Thoracic aorta (tissue), 2 donors: ENCODE results near the gene MAML3. TPM values are rescaled to one million over a fixed set of nuclear protein-coding genes. Genes with fewer than 3 reads are reported as not detected.

Source experiments
- ATAC-seq: fragments of 150-250 bp; one replicate; pipeline ENCODE4 v1.8.0; 2017; ENCODE audit warnings: low read depth; ENCODE audit not compliant: insufficient number of reproducible peaks, low FRiP score
- DNase-seq: peaks from one replicate; pipeline ENCODE4 v3.0.0-alpha.2; 2020; ENCODE audit warnings: low spot score
- H3K27ac ChIP-seq, 2 donors: fragments of 200-600 bp; sonication (generic); 1 replicate in 1 of 2; 2 replicates in 1 of 2; pipeline ENCODE4 v1.5.1; 2016; ENCODE audit warnings: mild to moderate bottlenecking in 2 of 2, moderate library complexity in 2 of 2
- H3K27me3 ChIP-seq: fragments of 200-600 bp; sonication (generic); replicated peaks from 2 replicates; pipeline ENCODE4 v1.6.0; 2016; ENCODE audit warnings: mild to moderate bottlenecking; ENCODE audit not compliant: insufficient read depth
- H3K36me3 ChIP-seq: fragments of 200-600 bp; sonication (generic); one replicate; pipeline ENCODE4 v1.5.1; 2016
- H3K4me1 ChIP-seq, 2 donors: fragments of 200-600 bp; sonication (generic); 1 replicate in 1 of 2; 2 replicates in 1 of 2; pipeline versions ENCODE4 v1.5.1 to v1.6.0; 2016; ENCODE audit warnings: low read depth in 2 of 2, mild to moderate bottlenecking in 1 of 2; ENCODE audit not compliant: control insufficient read depth in 1 of 2
- H3K4me3 ChIP-seq: fragments of 200-600 bp; sonication (generic); 2 replicates; pipeline ENCODE4 v1.5.1; 2016; ENCODE audit warnings: mild to moderate bottlenecking
- H3K9me3 ChIP-seq: fragments of 200-600 bp; sonication (generic); 2 replicates; pipeline ENCODE4 v1.5.1; 2016
- CTCF ChIP-seq: fragments of 200-600 bp; sonication (generic); IDR thresholded peaks from one replicate; pipeline ENCODE4 v1.5.1; 2019; ENCODE audit warnings: antibody characterized with exemption
- total RNA-seq, 2 donors: library from RNA; depleted of rRNA; stranded (reverse); fragments of >200 nt; gene quantifications; one replicate each; pipeline versions ENCODE4 v1.1.0 to v1.2.3, GENCODE V29; 2016

The MAML3 gene
- total RNA-seq, 2 donors from 2014 or later = 7.3 to 14.1 TPM

DNA sequence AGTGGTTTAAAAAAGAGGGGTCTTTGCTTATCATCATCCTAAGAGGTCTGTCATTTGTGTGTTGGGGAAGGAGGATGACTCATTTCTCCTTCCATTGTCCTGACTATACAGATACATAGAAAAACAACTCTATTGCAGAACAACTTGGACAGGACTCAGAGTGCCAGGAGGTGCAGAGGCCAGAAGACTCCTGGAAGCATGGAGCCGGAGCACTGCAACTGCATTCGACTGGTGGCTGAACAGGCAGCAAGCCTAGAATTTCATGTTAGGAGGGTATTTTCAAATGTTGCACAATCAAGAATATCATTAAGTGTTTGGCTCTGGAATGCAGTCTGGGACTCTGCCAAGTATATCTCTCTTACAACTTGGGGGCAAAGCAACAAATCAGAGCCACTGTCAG, 35.0 kb upstream of the MAML3 start:
- ATAC-seq (no peak), DNase-seq (no peak)
- Histone ChIP-seq H3K9me3 (no peaks in the 10 kb centered on the region), H3K36me3 (no peaks in the 10 kb centered on the region), H3K27ac (no peak overlapping the region), H3K4me3 (no peak overlapping the region), H3K27me3 (no peaks in the 10 kb centered on the region), H3K4me1 (peaks cover 2 to 12% of the 10 kb centered on the region in 2 donors)
- TF ChIP-seq CTCF = no peak

- Histone ChIP-seq H3K27me3 (no peaks in the 10 kb centered on the region), H3K36me3 (no peaks in the 10 kb centered on the region), H3K4me3 (no peak overlapping the region), H3K27ac (no peak overlapping the region), H3K4me1 (peaks cover 2 to 12% of the 10 kb centered on the region in 2 donors), H3K9me3 (no peaks in the 10 kb centered on the region)
- DNase-seq (no peak), ATAC-seq (no peak)
- TF ChIP-seq CTCF = no peak
These were observed 33.3 kb upstream of the MAML3 start for GRCh38 chr4:140187316-140187695.

DNA sequence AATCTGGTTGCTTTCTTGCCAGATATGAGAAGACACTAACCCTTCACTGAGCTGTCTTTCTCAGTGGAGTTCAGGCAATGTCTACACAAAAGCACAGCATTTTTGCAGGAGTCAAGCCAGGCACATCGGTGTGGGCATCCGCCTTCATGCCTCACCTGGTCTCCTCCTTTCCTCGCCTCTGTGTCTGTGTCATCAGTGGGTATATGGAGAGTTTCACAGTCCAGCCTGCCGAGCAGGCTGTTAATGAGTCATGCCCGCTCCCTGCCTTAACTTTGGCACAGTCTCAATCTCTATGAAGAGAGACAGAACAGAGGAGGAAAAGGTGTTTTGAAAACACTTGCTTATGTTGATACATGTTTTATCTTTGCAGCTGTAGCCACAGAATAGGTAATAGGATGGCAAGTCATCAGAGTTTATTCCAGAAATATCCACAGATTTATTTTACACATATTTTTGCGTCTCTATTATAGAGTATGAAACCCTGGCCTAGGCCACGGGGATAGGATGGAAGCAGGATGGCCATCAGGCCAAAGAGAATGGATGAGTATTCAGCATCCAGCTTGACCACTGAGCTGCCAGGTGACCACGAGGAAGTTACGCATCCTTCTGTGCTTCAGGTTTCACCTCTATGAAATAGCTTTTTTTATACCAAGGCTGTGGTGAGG, 32.8 kb upstream of the MAML3 start:
- Histone ChIP-seq H3K4me3 (no peak overlapping the region), H3K27me3 (no peaks in the 10 kb centered on the region), H3K36me3 (no peaks in the 10 kb centered on the region), H3K9me3 (no peaks in the 10 kb centered on the region), H3K27ac (no peak overlapping the region), H3K4me1 (peaks cover 2 to 12% of the 10 kb centered on the region in 2 donors)
- DNase-seq (no peak), ATAC-seq (no peak)
- TF ChIP-seq CTCF = no peak

- Histone ChIP-seq H3K27me3 (no peaks in the 10 kb centered on the region), H3K36me3 (no peaks in the 10 kb centered on the region), H3K9me3 (no peaks in the 10 kb centered on the region), H3K27ac (no peak overlapping the region), H3K4me3 (no peak overlapping the region), H3K4me1 (peaks cover 2 to 12% of the 10 kb centered on the region in 2 donors)
- ATAC-seq (no peak), DNase-seq (no peak)
- no peak for TF ChIP-seq CTCF
These were observed 32.1 kb upstream of the MAML3 start for GRCh38 chr4:140186082-140186438.

DNA sequence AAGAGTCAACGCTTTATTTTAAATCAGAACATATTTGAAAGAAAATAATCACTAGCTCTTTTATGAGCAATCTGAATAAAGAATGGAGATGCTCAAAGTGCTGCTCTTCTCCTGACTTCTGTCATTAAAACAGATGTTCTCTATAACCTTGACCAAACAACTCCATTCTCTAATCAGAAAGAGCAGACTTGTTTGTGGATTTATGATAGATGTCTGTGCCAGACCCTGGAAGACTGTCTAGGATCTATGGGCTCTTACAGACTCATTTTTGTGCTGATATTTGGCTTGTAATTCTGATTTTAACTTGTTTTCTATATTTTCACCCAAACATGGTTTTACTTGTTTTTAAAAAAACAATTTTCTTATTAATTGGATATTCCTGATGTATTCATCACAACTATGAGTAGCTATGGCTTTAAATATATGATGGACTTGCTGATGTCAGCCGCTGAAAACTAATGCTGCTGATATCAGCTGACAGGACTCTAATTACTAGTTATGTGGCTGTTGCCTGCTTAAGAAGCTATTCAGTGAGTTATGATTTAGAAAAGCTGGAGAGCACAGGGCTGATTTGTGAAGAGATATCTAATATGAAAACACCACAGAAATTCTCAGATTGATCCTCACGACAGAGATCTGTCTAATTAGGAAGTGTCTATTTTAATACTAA, 31.6 kb upstream of the MAML3 start:
- H3K27ac ChIP-seq = no peak overlapping the region
- no peaks in the 10 kb centered on the region for H3K27me3 ChIP-seq
- H3K4me3 ChIP-seq = no peak overlapping the region
- ATAC-seq (no peak), DNase-seq (no peak)
- no peaks in the 10 kb centered on the region for H3K9me3 ChIP-seq
- no peaks in the 10 kb centered on the region for H3K36me3 ChIP-seq
- peaks cover 2 to 12% of the 10 kb centered on the region in 2 donors for H3K4me1 ChIP-seq
- TF ChIP-seq CTCF = no peak
